ENCODE data around the gene SND1.

DNA sequence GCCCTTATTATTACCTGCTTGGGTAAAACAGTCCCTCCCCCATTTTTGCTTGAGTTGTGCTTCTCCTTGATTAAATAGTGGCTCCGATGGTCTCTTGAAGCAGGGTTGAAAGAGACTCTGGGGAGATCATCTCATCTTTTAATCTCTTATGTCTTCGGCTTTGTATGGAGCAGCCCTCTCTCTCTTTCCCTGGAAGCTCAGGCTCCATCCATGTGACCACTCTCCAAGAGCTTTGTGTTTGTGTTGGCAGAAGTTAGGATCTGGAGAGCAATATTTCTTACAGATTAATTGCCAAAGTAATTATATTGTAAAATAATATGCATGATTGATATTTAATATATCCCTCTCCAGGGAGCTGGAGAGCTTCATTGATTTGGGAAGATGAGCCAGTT is 302.4 kb downstream of the SND1 start:
- TF ChIP-seq L3MBTL2 (conservative IDR thresholded peaks at IDR 0.05) (no peak), SUZ12 (IDR thresholded peaks at IDR 0.05) (no peak), SP1 (IDR thresholded peaks at IDR 0.05) (no peak), ZNF384 (IDR thresholded peaks at IDR 0.05) (no peak), FOXK2 (IDR thresholded peaks at IDR 0.05) (no peak), FOXM1 (IDR thresholded peaks at IDR 0.05; ENCODE audit: borderline replicate concordance) (no peak), CTBP1 (IDR thresholded peaks at IDR 0.05; ENCODE audit: borderline replicate concordance) (no peak), FOXA1 (IDR thresholded peaks at IDR 0.05) (no peak), TARDBP (IDR thresholded peaks at IDR 0.05) (no peak), BHLHE40 (IDR thresholded peaks at IDR 0.05; ENCODE audit: borderline replicate concordance) (no peak), ELF4 (IDR thresholded peaks at IDR 0.05) (no peak)
- TF ChIP-seq, protein P1, sequence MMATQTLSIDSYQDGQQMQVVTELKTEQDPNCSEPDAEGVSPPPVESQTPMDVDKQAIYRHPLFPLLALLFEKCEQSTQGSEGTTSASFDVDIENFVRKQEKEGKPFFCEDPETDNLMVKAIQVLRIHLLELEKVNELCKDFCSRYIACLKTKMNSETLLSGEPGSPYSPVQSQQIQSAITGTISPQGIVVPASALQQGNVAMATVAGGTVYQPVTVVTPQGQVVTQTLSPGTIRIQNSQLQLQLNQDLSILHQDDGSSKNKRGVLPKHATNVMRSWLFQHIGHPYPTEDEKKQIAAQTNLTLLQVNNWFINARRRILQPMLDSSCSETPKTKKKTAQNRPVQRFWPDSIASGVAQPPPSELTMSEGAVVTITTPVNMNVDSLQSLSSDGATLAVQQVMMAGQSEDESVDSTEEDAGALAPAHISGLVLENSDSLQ (IDR thresholded peaks at IDR 0.05), result no peak
